Coronary artery (tissue), 2 donors: ENCODE results near the gene WDR86.

ENCODE experiments used
- DNase-seq: peaks from one replicate; pipeline ENCODE4 v3.0.0-alpha.2; 2017; ENCODE audit warnings: low spot score
- H3K27ac ChIP-seq, 2 donors: fragments of 200-600 bp; sonication (generic); one replicate each; pipeline ENCODE4 v1.5.1; 2016 to 2019
- H3K4me3 ChIP-seq: fragments of 200-600 bp; sonication (generic); 2 replicates; pipeline ENCODE4 v1.5.1; 2016; ENCODE audit warnings: mild to moderate bottlenecking, moderate library complexity
- CTCF ChIP-seq: fragments of 200-600 bp; sonication (generic); IDR thresholded peaks from one replicate; pipeline ENCODE4 v1.5.1; 2019; ENCODE audit warnings: antibody characterized with exemption

Gene WDR86

GRCh38 chr7:151435971-151436370, 26.1 kb upstream of the WDR86 start:
- no peak overlapping the region for H3K4me3 ChIP-seq
- TF ChIP-seq CTCF: no peak
- H3K27ac ChIP-seq: peak overlapping the region; percentile 79 to 88
- no peak for DNase-seq

GRCh38 chr7:151435103-151435916, 25.5 kb upstream of the WDR86 start:
- no peak for DNase-seq
- TF ChIP-seq CTCF: no peak
- peak overlapping the region; percentile 79 to 88 for H3K27ac ChIP-seq

GRCh38 chr7:151434549-151434948, 24.7 kb upstream of the WDR86 start:
- Histone ChIP-seq H3K4me3 (no peak overlapping the region), H3K27ac (no peak overlapping the region)
- TF ChIP-seq CTCF: no peak
- no peak for DNase-seq

More at GRCh38 chr7:151435103-151435916, 25.5 kb upstream of the WDR86 start:
- H3K4me3 ChIP-seq: no peak overlapping the region

- TF ChIP-seq CTCF: no peak
- DNase-seq: no peak
- Histone ChIP-seq H3K4me3 (no peak overlapping the region), H3K27ac (no peak overlapping the region)
Measured at GRCh38 chr7:151433721-151434400, 24.0 kb upstream of the WDR86 start.

GRCh38 chr7:151432658-151433521, 23.1 kb upstream of the WDR86 start:
- DNase-seq: no peak
- Histone ChIP-seq H3K4me3 (no peak overlapping the region), H3K27ac (no peak overlapping the region)
- TF ChIP-seq CTCF: no peak

- Histone ChIP-seq H3K4me3 (no peak overlapping the region), H3K27ac (no peak overlapping the region)
- no peak for DNase-seq
- TF ChIP-seq CTCF: no peak
Measured at GRCh38 chr7:151431768-151432311, 22.0 kb upstream of the WDR86 start.
